Measurements from ENCODE around the gene GRIK4.
"Not testable (repeated sequence)": the region's sequence is repeated elsewhere in the genome, so short reads cannot be mapped to it uniquely, and the experiment has no call there.

Gene GRIK4

GRCh38 chr11:120974466-120974865, 462.9 kb downstream of the GRIK4 start:
- no peak for DNase-seq

- DNase-seq, result no peak
These were observed 463.4 kb downstream of the GRIK4 start for GRCh38 chr11:120974965-120975364.

GRCh38 chr11:120977266-120978137, 466.0 kb downstream of the GRIK4 start:
- no peak for DNase-seq

- no peak for DNase-seq
These were observed 467.2 kb downstream of the GRIK4 start for GRCh38 chr11:120978701-120979100.

GRCh38 chr11:120985718-120986569, 474.4 kb downstream of the GRIK4 start:
- no peak for DNase-seq

GRCh38 chr11:120988603-120989002, 477.1 kb downstream of the GRIK4 start:
- no peak for DNase-seq

GRCh38 chr11:120991830-120992686, 480.5 kb downstream of the GRIK4 start:
- DNase-seq, result no peak

- no peak for DNase-seq
These were observed 482.7 kb downstream of the GRIK4 start for GRCh38 chr11:120994091-120994859.

- DNase-seq, result no peak
These were observed 483.6 kb downstream of the GRIK4 start for GRCh38 chr11:120995184-120995583.

- no peak for DNase-seq
These were observed 485.4 kb downstream of the GRIK4 start for GRCh38 chr11:120996973-120997372.

- no peak for DNase-seq
These were observed 487.0 kb downstream of the GRIK4 start for GRCh38 chr11:120998581-120998980.

- DNase-seq, result no peak
These were observed 492.8 kb downstream of the GRIK4 start for GRCh38 chr11:121004206-121004840.

GRCh38 chr11:121006922-121007321, 495.4 kb downstream of the GRIK4 start:
- DNase-seq, result no peak

- no peak for DNase-seq
These were observed 497.0 kb downstream of the GRIK4 start for GRCh38 chr11:121008551-121008950.

- no peak for DNase-seq
These were observed 500.5 kb downstream of the GRIK4 start for GRCh38 chr11:121012091-121012490.

GRCh38 chr11:121018746-121019145, 507.2 kb downstream of the GRIK4 start:
- no peak for DNase-seq

GRCh38 chr11:121021718-121022117, 510.2 kb downstream of the GRIK4 start:
- DNase-seq, result not testable (repeated sequence)

GRCh38 chr11:121023848-121024751, 512.6 kb downstream of the GRIK4 start, which contains the start of gene TBCEL:
TBCEL (plus strand) TSS chr11:121024102; CDS start chr11:121045691, 21,589 bp downstream.
- DNase-seq, result peak; percentile 60

- DNase-seq, result no peak
These were observed 513.4 kb downstream of the GRIK4 start for GRCh38 chr11:121024989-121025388.

GRCh38 chr11:121029153-121029552, 517.6 kb downstream of the GRIK4 start:
- no peak for DNase-seq
